ENCODE results near the gene CACNB2.
"Not testable (repeated sequence)": the region's sequence is repeated elsewhere in the genome, so short reads cannot be mapped to it uniquely, and the experiment has no call there.

DNA sequence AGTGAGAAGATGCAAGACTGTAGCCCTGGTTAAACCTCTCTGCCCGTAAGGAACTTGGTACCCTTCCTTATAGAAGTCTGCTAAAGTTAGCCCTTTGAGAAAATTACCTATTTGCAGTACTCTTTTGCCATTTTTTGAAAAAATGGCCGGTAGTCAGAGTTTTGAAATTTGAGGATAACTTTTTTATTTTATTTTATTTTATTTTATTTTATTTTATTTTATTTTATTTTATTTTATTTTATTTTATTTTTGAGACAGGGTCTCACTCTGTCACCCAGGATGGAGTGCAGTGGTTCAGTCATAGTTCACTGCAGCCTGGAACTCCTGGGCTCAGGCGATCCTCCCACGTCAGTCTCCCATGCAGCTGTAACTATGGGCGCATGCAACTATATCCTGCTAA lies 41.2 kb downstream of the CACNB2 start:
- not testable (repeated sequence) for TF ChIP-seq POLR2A, EP300 (IDR thresholded peaks at IDR 0.05)

Measured in gastroesophageal sphincter (tissue), 2 donors.